Measurements from ENCODE around the gene UBALD1. TPM values are rescaled to one million over a fixed set of nuclear protein-coding genes. Genes with fewer than 3 reads are reported as not detected.
A peak's percentile ranks its signal among the peaks of the same experiment; 100 is the strongest.

The UBALD1 gene
- polyA plus RNA-seq, 2 of the 4 experiments (the other 2 are of a cell fraction): 10.2 to 34.1 TPM

DNA sequence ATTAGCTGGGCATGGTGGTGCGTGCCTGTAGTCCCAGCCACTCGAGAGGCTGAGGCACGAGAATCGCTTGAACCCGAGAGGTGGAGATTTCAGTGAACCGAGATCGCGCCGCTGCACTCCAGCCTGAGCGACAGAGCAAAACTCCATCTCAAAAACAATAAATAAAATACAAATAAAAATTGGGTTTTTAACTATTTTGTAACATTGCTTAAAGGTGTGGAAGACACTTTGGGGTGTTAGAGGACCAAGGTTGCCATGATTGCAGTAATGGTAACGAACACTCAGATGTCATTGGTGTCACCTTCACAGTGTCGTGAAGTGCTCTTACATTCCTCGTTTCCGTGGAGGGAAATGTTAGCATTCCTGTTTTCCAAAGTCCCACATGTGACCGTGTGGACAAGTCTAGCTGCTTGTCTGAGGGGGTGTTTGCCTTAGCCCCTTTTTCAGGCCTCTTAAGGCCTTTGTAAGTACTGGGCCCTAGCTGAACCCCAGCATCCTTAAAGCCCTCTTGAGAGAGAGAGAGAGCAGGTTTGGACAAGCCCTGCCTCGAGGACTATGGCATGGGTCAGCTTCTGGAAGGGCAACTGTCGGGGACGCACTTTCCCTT is 49.9 kb downstream of the UBALD1 start:
- Histone ChIP-seq H3K9me3 (no peaks in the 10 kb centered on the region), H3K4me2 (no peak overlapping the region), H3K4me3 (no peak overlapping the region), H3K4me1 (no peaks in the 10 kb centered on the region), H3K27ac (no peak overlapping the region)
- POLR2A ChIA-PET: no interaction called here
- no peak for DNase-seq (ENCODE audit: low read depth in 1 of 2, low spot score in 1 of 2)
- FAIRE-seq: no peak
- CTCF ChIA-PET: interaction anchor here (0.6 to 1.7 kb wide), 7 partner anchors 8 to 56 kb away, joined by 3 to 6 read pairs (median 3); partner anchors contain the start of gene C16orf96
- no peak for ATAC-seq
- WGBS (ENCODE audit: missing lambda C conversion rate): 85% methylated on average over 18 of the region's 18 CpGs
- TF ChIP-seq NR3C1 (IDR thresholded peaks at IDR 0.05): no peak
- TF ChIP-seq, protein P1, sequence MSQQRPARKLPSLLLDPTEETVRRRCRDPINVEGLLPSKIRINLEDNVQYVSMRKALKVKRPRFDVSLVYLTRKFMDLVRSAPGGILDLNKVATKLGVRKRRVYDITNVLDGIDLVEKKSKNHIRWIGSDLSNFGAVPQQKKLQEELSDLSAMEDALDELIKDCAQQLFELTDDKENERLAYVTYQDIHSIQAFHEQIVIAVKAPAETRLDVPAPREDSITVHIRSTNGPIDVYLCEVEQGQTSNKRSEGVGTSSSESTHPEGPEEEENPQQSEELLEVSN (IDR thresholded peaks at IDR 0.05; ENCODE audit: borderline replicate concordance, low read depth): no peak
- TF ChIP-seq EP300 (IDR thresholded peaks at IDR 0.05): no peak
- no peak for TF ChIP-seq CHD4 (IDR thresholded peaks at IDR 0.05; ENCODE audit: borderline replicate concordance)
- TF ChIP-seq HOXB5 (CRISPR knock-in tag; IDR thresholded peaks at IDR 0.05): no peak
- no peak for TF ChIP-seq MAZ (IDR thresholded peaks at IDR 0.05; ENCODE audit: borderline replicate concordance, low read depth, low read length)
- TF ChIP-seq, protein P2, sequence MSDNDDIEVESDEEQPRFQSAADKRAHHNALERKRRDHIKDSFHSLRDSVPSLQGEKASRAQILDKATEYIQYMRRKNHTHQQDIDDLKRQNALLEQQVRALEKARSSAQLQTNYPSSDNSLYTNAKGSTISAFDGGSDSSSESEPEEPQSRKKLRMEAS (IDR thresholded peaks at IDR 0.05): no peak
- no peak for TF ChIP-seq TP53 (CRISPR knock-in tag; IDR thresholded peaks at IDR 0.05)
- no peak for TF ChIP-seq RNF2 (IDR thresholded peaks at IDR 0.05; ENCODE audit: borderline replicate concordance, low read depth)
- no peak for TF ChIP-seq FOSB (CRISPR knock-in tag; IDR thresholded peaks at IDR 0.05)
- no peak for TF ChIP-seq SREBF2 (IDR thresholded peaks at IDR 0.05)
- no peak for TF ChIP-seq TFCP2L1 (CRISPR knock-in tag; IDR thresholded peaks at IDR 0.05)
- no peak for TF ChIP-seq FOXS1 (CRISPR knock-in tag; IDR thresholded peaks at IDR 0.05)

- DNase-seq (ENCODE audit: low read depth in 1 of 2, low spot score in 1 of 2) (no peak), FAIRE-seq (no peak), ATAC-seq (0 out of 6 replicates have a peak, but pooled peaks of 1 of the 2 experiments have one; percentile 43)
- Histone ChIP-seq H3K4me3 (no peak overlapping the region), H3K9me3 (no peaks in the 10 kb centered on the region), H3K4me2 (no peak overlapping the region), H3K27ac (no peak overlapping the region), H3K4me1 (no peaks in the 10 kb centered on the region)
- WGBS (ENCODE audit: missing lambda C conversion rate): 62% methylated on average over 9 of the region's 9 CpGs
- ChIA-PET CTCF (interaction anchor here (1.3 to 3.9 kb wide), 6 partner anchors 9 to 45 kb away, joined by 3 to 17 read pairs (median 8); no protein-coding TSS in a partner anchor), POLR2A (no interaction called here)
- no peak for TF ChIP-seq ATOH8 (CRISPR knock-in tag; IDR thresholded peaks at IDR 0.05; ENCODE audit: low read depth)
- TF ChIP-seq HOXB5 (CRISPR knock-in tag; IDR thresholded peaks at IDR 0.05): no peak
- TF ChIP-seq RNF2 (IDR thresholded peaks at IDR 0.05; ENCODE audit: borderline replicate concordance, low read depth): no peak
- no peak for TF ChIP-seq RAD21 (conservative IDR thresholded peaks at IDR 0.05 in 1 of 2, IDR thresholded peaks at IDR 0.05 in 1 of 2)
- no peak for TF ChIP-seq ESRRA (IDR thresholded peaks at IDR 0.05; ENCODE audit: borderline replicate concordance, low read length)
- TF ChIP-seq ZSCAN20 (CRISPR knock-in tag; IDR thresholded peaks at IDR 0.05): no peak
- TF ChIP-seq RFX5 (IDR thresholded peaks at IDR 0.05): no peak
- TF ChIP-seq TP53 (CRISPR knock-in tag; IDR thresholded peaks at IDR 0.05): no peak
- no peak for TF ChIP-seq NFE2L2 (conservative IDR thresholded peaks at IDR 0.05; ENCODE audit: low read length)
- no peak for TF ChIP-seq SREBF2 (IDR thresholded peaks at IDR 0.05)
- no peak for TF ChIP-seq MYC (IDR thresholded peaks at IDR 0.05; ENCODE audit: borderline replicate concordance, low read length)
- no peak for TF ChIP-seq HDAC2 (IDR thresholded peaks at IDR 0.05)
- TF ChIP-seq CEBPB (IDR thresholded peaks at IDR 0.05): no peak
- TF ChIP-seq MAFK (IDR thresholded peaks at IDR 0.05; ENCODE audit: partially characterized antibody): no peak
- no peak for TF ChIP-seq RARB (CRISPR knock-in tag; IDR thresholded peaks at IDR 0.05)
- TF ChIP-seq PHF8 (IDR thresholded peaks at IDR 0.05; ENCODE audit: borderline replicate concordance, low read depth): no peak
Measured at GRCh38 chr16:4561596-4561995, 53.1 kb downstream of the UBALD1 start.

Small RNA genes lying within 50 kb of the gene (small RNA-seq; reads per million reads assigned to genes)
- 0 reads per million in 6 experiments for gene RN7SL850P

Other genes starting within 250 kb of the UBALD1 start
- gene VASN, start 243.0 kb downstream of the UBALD1 start, polyA plus RNA-seq (2011; rRNA removed): 2.0 and 2.3 TPM in 2 replicates
- 4.0 to 4.7 TPM (median 4.2 TPM) in 3 replicates for gene VASN, start 243.0 kb downstream of the UBALD1 start, polyA plus RNA-seq (2017; fragmentation: RNase III; extraction: RNeasy Plus Mini Kit Qiagen cat#74134 plus additional on column Dnase treatment)
- 5.7 and 6.0 TPM in 2 replicates for gene CORO7, start 198.3 kb downstream of the UBALD1 start, polyA plus RNA-seq (2011; rRNA removed)
- gene CORO7, start 198.3 kb downstream of the UBALD1 start, polyA plus RNA-seq (2017; fragmentation: RNase III; extraction: RNeasy Plus Mini Kit Qiagen cat#74134 plus additional on column Dnase treatment): 11.1 to 12.6 TPM (median 11.9 TPM) in 3 replicates
- gene DNAJA3, start 189.0 kb downstream of the UBALD1 start, polyA plus RNA-seq (2011; rRNA removed): 70.9 and 77.2 TPM in 2 replicates
- gene DNAJA3, start 189.0 kb downstream of the UBALD1 start, polyA plus RNA-seq (2017; fragmentation: RNase III; extraction: RNeasy Plus Mini Kit Qiagen cat#74134 plus additional on column Dnase treatment): 64.6 to 71.6 TPM (median 66.0 TPM) in 3 replicates
- 36.3 and 36.4 TPM in 2 replicates for gene NMRAL1, start 140.3 kb downstream of the UBALD1 start, polyA plus RNA-seq (2011; rRNA removed)
- gene NMRAL1, start 140.3 kb downstream of the UBALD1 start, polyA plus RNA-seq (2017; fragmentation: RNase III; extraction: RNeasy Plus Mini Kit Qiagen cat#74134 plus additional on column Dnase treatment): 47.4 to 55.8 TPM (median 48.8 TPM) in 3 replicates
- gene HMOX2, start 138.5 kb downstream of the UBALD1 start, polyA plus RNA-seq (2011; rRNA removed): 35.4 and 37.3 TPM in 2 replicates
- gene HMOX2, start 138.5 kb downstream of the UBALD1 start, polyA plus RNA-seq (2017; fragmentation: RNase III; extraction: RNeasy Plus Mini Kit Qiagen cat#74134 plus additional on column Dnase treatment): 47.7 to 49.6 TPM (median 49.5 TPM) in 3 replicates
- gene CDIP1, start 76.1 kb downstream of the UBALD1 start, polyA plus RNA-seq (2011; rRNA removed): 3.7 and 4.4 TPM in 2 replicates
- 7.8 to 8.4 TPM (median 8.3 TPM) in 3 replicates for gene CDIP1, start 76.1 kb downstream of the UBALD1 start, polyA plus RNA-seq (2017; fragmentation: RNase III; extraction: RNeasy Plus Mini Kit Qiagen cat#74134 plus additional on column Dnase treatment)
- 0.03 TPM in 1 of 2 replicates, not detected in the other for gene C16orf96, start 58.5 kb downstream of the UBALD1 start, polyA plus RNA-seq (2011; rRNA removed)
- 0.01 to 0.03 TPM in 2 of 3 replicates, not detected in the other for gene C16orf96, start 58.5 kb downstream of the UBALD1 start, polyA plus RNA-seq (2017; fragmentation: RNase III; extraction: RNeasy Plus Mini Kit Qiagen cat#74134 plus additional on column Dnase treatment)
- 4.3 and 8.2 TPM in 2 replicates for gene MGRN1, start 9.9 kb upstream of the UBALD1 start, polyA plus RNA-seq (2011; rRNA removed)
- 28.2 to 30.6 TPM (median 29.9 TPM) in 3 replicates for gene MGRN1, start 9.9 kb upstream of the UBALD1 start, polyA plus RNA-seq (2017; fragmentation: RNase III; extraction: RNeasy Plus Mini Kit Qiagen cat#74134 plus additional on column Dnase treatment)
- gene NUDT16L1, start 78.7 kb upstream of the UBALD1 start, polyA plus RNA-seq (2011; rRNA removed): 15.5 and 16.8 TPM in 2 replicates
- gene NUDT16L1, start 78.7 kb upstream of the UBALD1 start, polyA plus RNA-seq (2017; fragmentation: RNase III; extraction: RNeasy Plus Mini Kit Qiagen cat#74134 plus additional on column Dnase treatment): 21.8 to 24.4 TPM (median 22.9 TPM) in 3 replicates
- gene ANKS3, start 119.4 kb upstream of the UBALD1 start, polyA plus RNA-seq (2011; rRNA removed): 19.8 and 22.7 TPM in 2 replicates
- gene ANKS3, start 119.4 kb upstream of the UBALD1 start, polyA plus RNA-seq (2017; fragmentation: RNase III; extraction: RNeasy Plus Mini Kit Qiagen cat#74134 plus additional on column Dnase treatment): 22.4 to 30.6 TPM (median 27.1 TPM) in 3 replicates
- 1.6 and 1.7 TPM in 2 replicates for gene DNAAF8, start 119.6 kb upstream of the UBALD1 start, polyA plus RNA-seq (2011; rRNA removed)
- 0.73 to 1.6 TPM (median 0.89 TPM) in 3 replicates for gene DNAAF8, start 119.6 kb upstream of the UBALD1 start, polyA plus RNA-seq (2017; fragmentation: RNase III; extraction: RNeasy Plus Mini Kit Qiagen cat#74134 plus additional on column Dnase treatment)
- gene ZNF500, start 152.3 kb upstream of the UBALD1 start, polyA plus RNA-seq (2011; rRNA removed): 4.6 and 4.7 TPM in 2 replicates
- 5.2 to 6.7 TPM (median 6.4 TPM) in 3 replicates for gene ZNF500, start 152.3 kb upstream of the UBALD1 start, polyA plus RNA-seq (2017; fragmentation: RNase III; extraction: RNeasy Plus Mini Kit Qiagen cat#74134 plus additional on column Dnase treatment)
- not detected in 2 replicates for gene SEPTIN12, start 173.5 kb upstream of the UBALD1 start, polyA plus RNA-seq (2011; rRNA removed)
- gene SEPTIN12, start 173.5 kb upstream of the UBALD1 start, polyA plus RNA-seq (2017; fragmentation: RNase III; extraction: RNeasy Plus Mini Kit Qiagen cat#74134 plus additional on column Dnase treatment): 0.14 TPM in 1 of 3 replicates, not detected in the others
- gene SMIM22, start 180.5 kb upstream of the UBALD1 start, polyA plus RNA-seq (2011; rRNA removed): not detected in 2 replicates
- not detected in 3 replicates for gene SMIM22, start 180.5 kb upstream of the UBALD1 start, polyA plus RNA-seq (2017; fragmentation: RNase III; extraction: RNeasy Plus Mini Kit Qiagen cat#74134 plus additional on column Dnase treatment)
- 7.2 and 7.9 TPM in 2 replicates for gene ROGDI, start 187.7 kb upstream of the UBALD1 start, polyA plus RNA-seq (2011; rRNA removed)
- gene ROGDI, start 187.7 kb upstream of the UBALD1 start, polyA plus RNA-seq (2017; fragmentation: RNase III; extraction: RNeasy Plus Mini Kit Qiagen cat#74134 plus additional on column Dnase treatment): 12.4 to 18.9 TPM (median 15.1 TPM) in 3 replicates
- gene GLYR1, start 232.4 kb upstream of the UBALD1 start, polyA plus RNA-seq (2011; rRNA removed): 33.8 and 37.1 TPM in 2 replicates
- gene GLYR1, start 232.4 kb upstream of the UBALD1 start, polyA plus RNA-seq (2017; fragmentation: RNase III; extraction: RNeasy Plus Mini Kit Qiagen cat#74134 plus additional on column Dnase treatment): 52.0 to 55.1 TPM (median 54.5 TPM) in 3 replicates
- gene UBN1, start 232.6 kb upstream of the UBALD1 start, polyA plus RNA-seq (2011; rRNA removed): 14.2 and 15.9 TPM in 2 replicates
- 18.0 to 20.0 TPM (median 18.3 TPM) in 3 replicates for gene UBN1, start 232.6 kb upstream of the UBALD1 start, polyA plus RNA-seq (2017; fragmentation: RNase III; extraction: RNeasy Plus Mini Kit Qiagen cat#74134 plus additional on column Dnase treatment)